Measurements from ENCODE around the gene LRRC58.

Gene LRRC58

DNA sequence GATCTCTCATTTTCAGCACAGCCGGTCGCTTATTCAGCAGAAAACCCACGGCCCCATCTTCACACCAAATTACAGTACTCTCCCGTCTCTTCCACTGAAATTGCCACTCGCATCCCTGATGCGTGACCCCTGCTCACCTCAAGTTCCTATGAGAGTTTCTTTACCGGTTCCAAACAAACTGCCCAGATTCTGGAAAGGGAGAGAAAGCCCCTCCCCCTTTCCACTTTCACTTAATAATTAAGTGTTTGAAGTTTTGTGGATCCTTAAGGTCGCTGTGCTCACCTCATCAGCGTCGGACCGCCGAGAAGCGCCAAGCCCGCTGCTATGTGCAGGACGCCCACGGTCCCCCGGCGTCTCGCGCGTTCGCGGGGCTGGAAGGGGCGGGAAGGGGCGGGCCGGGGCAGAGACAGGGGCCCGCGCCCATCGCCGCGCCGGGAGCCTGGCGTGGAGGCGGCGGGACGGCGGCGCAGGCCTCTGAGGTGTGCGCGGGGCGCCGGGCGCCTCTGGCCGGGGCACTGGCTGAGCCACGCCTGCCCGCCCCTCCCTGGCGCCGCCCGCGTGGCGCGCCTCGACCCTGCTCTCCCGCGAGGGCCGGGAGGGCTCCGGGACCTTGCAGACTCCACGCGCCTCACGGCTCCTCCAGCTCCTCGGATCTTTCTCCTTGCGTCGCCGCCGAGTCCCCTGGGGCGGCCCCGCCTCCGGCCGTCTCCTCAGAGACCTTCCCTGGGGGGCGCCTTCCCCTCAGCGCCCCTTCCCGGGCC, 64.2 kb downstream of the LRRC58 start, which contains the start of gene GPR156:
Gene GPR156, minus strand, starts transcription at position 476 of the 761 bp plus-strand sequence. CDS start 41,124 bp downstream, outside the sequence.
- no peak within 1 kb of the TSS for H3K4me3 ChIP-seq (ENCODE audit: low read length)
- no peak for DNase-seq (ENCODE audit: low read depth, low spot score)

DNA sequence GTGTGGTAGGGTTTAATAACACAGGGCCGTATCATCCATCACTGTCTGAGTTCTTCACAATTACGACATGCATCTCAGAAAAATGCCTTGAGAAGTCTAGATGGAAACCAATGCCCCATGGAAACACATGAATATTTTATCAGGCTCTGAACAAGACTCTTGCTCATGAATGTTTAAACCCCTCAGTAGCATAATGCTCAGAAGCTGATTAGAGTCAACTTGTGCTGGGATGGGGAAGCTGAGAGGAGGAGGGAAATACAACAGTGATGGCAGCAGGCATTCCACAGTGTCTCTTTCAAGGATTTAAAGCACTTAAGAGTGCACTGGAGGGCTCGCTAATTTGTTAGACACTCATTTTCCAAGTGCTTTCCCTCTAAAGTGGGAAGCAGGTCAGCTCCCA, 67.9 kb downstream of the LRRC58 start:
- H3K4me3 ChIP-seq (ENCODE audit: low read length) = no peak overlapping the region
- no peak for DNase-seq (ENCODE audit: low read depth, low spot score)

- H3K4me3 ChIP-seq (ENCODE audit: low read length) = no peak overlapping the region
- no peak for DNase-seq (ENCODE audit: low read depth, low spot score)
Observed at GRCh38 chr3:120280566-120280965, 68.6 kb downstream of the LRRC58 start.

DNA sequence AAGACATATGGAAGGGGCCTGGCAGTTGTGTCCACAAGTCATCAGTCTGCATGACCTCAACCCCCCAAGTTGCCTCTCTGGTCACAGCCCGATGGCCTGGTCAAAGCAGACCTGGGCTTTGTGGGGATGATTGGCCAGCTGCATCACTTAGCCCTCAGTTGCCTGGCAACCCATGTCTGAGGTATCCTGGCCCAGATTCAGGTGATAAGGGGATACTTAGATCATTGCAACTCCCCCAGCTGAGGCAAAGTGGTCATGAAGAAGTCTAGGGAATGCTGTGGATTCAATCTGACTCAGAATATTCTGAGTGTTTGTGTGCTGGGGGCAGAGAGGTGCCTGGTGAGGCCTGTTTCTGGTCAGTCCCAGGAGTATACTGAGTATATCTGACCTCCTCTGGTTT, 69.1 kb downstream of the LRRC58 start:
- no peak overlapping the region for H3K4me3 ChIP-seq (ENCODE audit: low read length)
- DNase-seq (ENCODE audit: low read depth, low spot score) = no peak

- no peak overlapping the region for H3K4me3 ChIP-seq (ENCODE audit: low read length)
- no peak for DNase-seq (ENCODE audit: low read depth, low spot score)
Observed at GRCh38 chr3:120276767-120277166, 72.4 kb downstream of the LRRC58 start.

- no peak overlapping the region for H3K4me3 ChIP-seq (ENCODE audit: low read length)
- no peak for DNase-seq (ENCODE audit: low read depth, low spot score)
Observed at GRCh38 chr3:120275618-120276017, 73.5 kb downstream of the LRRC58 start.

GRCh38 chr3:120274739-120275167, 74.4 kb downstream of the LRRC58 start:
- DNase-seq (ENCODE audit: low read depth, low spot score) = no peak
- H3K4me3 ChIP-seq (ENCODE audit: low read length) = no peak overlapping the region
